HepG2 (cell line): ENCODE measurements around the gene FAM167B. TPM values are rescaled to one million over a fixed set of nuclear protein-coding genes. Genes with fewer than 3 reads are reported as not detected.

Source experiments
- ARID4A ChIP-seq: sonication (generic); formaldehyde crosslinking; IDR thresholded peaks from 2 replicates; pipeline ENCODE4 v1.5.0; 2020; ENCODE audit warnings: mild to moderate bottlenecking, missing genetic modification reagents, borderline replicate concordance
- ERF ChIP-seq: IDR thresholded peaks from 2 replicates; pipeline ENCODE4 v1.6.1; 2018; ENCODE audit warnings: missing biosample characterization, missing genetic modification reagents
- GMEB1 ChIP-seq: sonication (generic); formaldehyde crosslinking; IDR thresholded peaks from 2 replicates; pipeline ENCODE4 v1.5.1; 2020; ENCODE audit warnings: missing genetic modification reagents, mild to moderate bottlenecking, borderline replicate concordance
- GMEB2 ChIP-seq: IDR thresholded peaks from 2 replicates; pipeline ENCODE4 v1.6.1; 2016; ENCODE audit warnings: missing biosample characterization, missing genetic modification reagents, low read depth
- IKZF1 ChIP-seq: fragments of 450-650 bp; IDR thresholded peaks from 2 replicates; pipeline ENCODE4 v1.7.1; 2016
- ZNF281 ChIP-seq: sonication (generic); formaldehyde crosslinking; IDR thresholded peaks from 2 replicates; pipeline ENCODE4 v1.4.0; 2020; ENCODE audit warnings: missing genetic modification reagents, borderline replicate concordance
- ZSCAN29 ChIP-seq: sonication (generic); formaldehyde crosslinking; conservative IDR thresholded peaks from 2 replicates; pipeline ENCODE4 v1.4.0; 2020; ENCODE audit warnings: mild to moderate bottlenecking, missing genetic modification reagents
- polyA plus RNA-seq, 8 experiments: library from polyadenylated mRNA; depleted of rRNA in 3 of 8; stranded (reverse) in 7 of 8; unstranded in 1 of 8; fragments of >200 nt; fragmentation: Illumina TruSeq in 4 of 8; extraction: Trizol in 4 of 8; gene quantifications; 2 replicates each; pipeline versions ENCODE4 v1.2.1 to v1.2.3, GENCODE V29; 2011 to 2016; ENCODE audit warnings: low read depth in 4 of 8, missing spikeins in 1 of 8, mixed read lengths in 1 of 8; ENCODE audit not compliant: insufficient read depth in 1 of 8
- total RNA-seq, 5 experiments: library from RNA; depleted of rRNA; stranded (reverse); fragments of >200 nt; fragmentation: Illumina TruSeq; extraction: Trizol; gene quantifications; 2 replicates each; pipeline ENCODE4 v1.2.3, GENCODE V29; 2016; ENCODE audit warnings: low read depth in 1 of 5
- TF ChIP-seq, protein P1 (sequence below): sonication (generic); formaldehyde crosslinking; IDR thresholded peaks from 2 replicates; pipeline ENCODE4 v1.9.0; 2021; ENCODE audit warnings: mild to moderate bottlenecking, missing genetic modification reagents

Gene FAM167B
- total and polyA plus RNA-seq, 2 of the 13 experiments (the other 11 are each of a cell fraction or from before 2014, with no cell fraction given) = 0.15 to 0.70 TPM

GRCh38 chr1:32205401-32206370, 41.3 kb upstream of the FAM167B start, which contains the start of gene IQCC (continued):
- TF ChIP-seq, protein P1, sequence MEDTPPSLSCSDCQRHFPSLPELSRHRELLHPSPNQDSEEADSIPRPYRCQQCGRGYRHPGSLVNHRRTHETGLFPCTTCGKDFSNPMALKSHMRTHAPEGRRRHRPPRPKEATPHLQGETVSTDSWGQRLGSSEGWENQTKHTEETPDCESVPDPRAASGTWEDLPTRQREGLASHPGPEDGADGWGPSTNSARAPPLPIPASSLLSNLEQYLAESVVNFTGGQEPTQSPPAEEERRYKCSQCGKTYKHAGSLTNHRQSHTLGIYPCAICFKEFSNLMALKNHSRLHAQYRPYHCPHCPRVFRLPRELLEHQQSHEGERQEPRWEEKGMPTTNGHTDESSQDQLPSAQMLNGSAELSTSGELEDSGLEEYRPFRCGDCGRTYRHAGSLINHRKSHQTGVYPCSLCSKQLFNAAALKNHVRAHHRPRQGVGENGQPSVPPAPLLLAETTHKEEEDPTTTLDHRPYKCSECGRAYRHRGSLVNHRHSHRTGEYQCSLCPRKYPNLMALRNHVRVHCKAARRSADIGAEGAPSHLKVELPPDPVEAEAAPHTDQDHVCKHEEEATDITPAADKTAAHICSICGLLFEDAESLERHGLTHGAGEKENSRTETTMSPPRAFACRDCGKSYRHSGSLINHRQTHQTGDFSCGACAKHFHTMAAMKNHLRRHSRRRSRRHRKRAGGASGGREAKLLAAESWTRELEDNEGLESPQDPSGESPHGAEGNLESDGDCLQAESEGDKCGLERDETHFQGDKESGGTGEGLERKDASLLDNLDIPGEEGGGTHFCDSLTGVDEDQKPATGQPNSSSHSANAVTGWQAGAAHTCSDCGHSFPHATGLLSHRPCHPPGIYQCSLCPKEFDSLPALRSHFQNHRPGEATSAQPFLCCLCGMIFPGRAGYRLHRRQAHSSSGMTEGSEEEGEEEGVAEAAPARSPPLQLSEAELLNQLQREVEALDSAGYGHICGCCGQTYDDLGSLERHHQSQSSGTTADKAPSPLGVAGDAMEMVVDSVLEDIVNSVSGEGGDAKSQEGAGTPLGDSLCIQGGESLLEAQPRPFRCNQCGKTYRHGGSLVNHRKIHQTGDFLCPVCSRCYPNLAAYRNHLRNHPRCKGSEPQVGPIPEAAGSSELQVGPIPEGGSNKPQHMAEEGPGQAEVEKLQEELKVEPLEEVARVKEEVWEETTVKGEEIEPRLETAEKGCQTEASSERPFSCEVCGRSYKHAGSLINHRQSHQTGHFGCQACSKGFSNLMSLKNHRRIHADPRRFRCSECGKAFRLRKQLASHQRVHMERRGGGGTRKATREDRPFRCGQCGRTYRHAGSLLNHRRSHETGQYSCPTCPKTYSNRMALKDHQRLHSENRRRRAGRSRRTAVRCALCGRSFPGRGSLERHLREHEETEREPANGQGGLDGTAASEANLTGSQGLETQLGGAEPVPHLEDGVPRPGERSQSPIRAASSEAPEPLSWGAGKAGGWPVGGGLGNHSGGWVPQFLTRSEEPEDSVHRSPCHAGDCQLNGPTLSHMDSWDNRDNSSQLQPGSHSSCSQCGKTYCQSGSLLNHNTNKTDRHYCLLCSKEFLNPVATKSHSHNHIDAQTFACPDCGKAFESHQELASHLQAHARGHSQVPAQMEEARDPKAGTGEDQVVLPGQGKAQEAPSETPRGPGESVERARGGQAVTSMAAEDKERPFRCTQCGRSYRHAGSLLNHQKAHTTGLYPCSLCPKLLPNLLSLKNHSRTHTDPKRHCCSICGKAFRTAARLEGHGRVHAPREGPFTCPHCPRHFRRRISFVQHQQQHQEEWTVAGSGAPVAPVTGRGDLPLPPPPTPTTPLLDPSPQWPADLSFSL (CRISPR knock-in tag) = no peak
- TF ChIP-seq ZNF281 (CRISPR knock-in tag) (0 out of 2 replicates have a peak, but pooled peaks have one; percentile 11), ERF (CRISPR knock-in tag) (0 out of 2 replicates have a peak, but pooled peaks have one; percentile 42), GMEB1 (peak; percentile 68), ZSCAN29 (CRISPR knock-in tag) (no peak), ARID4A (CRISPR knock-in tag) (peak; percentile 94), GMEB2 (CRISPR knock-in tag) (no peak), IKZF1 (no peak)
